ENCODE results near the gene RPS16. TPM values are rescaled to one million over a fixed set of nuclear protein-coding genes. Genes with fewer than 3 reads are reported as not detected.

The RPS16 gene
- total and polyA plus RNA-seq, 2 experiments from 2014 or later: 207 to 1,901 TPM

DNA sequence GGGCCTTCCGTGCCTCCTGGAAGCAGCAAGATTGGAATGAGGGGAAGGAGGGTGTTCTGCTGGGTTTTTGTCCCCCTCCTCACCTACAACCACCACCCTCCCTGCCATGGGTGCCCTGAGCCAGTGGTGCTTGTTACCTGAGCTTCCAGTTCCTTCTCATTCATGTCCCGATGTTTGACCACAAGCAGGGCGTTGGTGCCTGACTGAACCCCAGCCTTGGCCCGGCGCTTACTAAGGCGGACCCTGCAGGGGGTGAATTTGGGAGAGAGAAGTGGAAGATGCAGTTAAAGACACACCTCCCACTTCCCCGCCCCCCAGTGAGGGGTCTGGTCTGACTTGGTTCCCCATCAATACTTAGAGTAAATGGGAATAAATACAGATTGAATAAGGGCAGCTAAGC, 49.2 kb downstream of the RPS16 start (continued):
- TF ChIP-seq, protein P1, sequence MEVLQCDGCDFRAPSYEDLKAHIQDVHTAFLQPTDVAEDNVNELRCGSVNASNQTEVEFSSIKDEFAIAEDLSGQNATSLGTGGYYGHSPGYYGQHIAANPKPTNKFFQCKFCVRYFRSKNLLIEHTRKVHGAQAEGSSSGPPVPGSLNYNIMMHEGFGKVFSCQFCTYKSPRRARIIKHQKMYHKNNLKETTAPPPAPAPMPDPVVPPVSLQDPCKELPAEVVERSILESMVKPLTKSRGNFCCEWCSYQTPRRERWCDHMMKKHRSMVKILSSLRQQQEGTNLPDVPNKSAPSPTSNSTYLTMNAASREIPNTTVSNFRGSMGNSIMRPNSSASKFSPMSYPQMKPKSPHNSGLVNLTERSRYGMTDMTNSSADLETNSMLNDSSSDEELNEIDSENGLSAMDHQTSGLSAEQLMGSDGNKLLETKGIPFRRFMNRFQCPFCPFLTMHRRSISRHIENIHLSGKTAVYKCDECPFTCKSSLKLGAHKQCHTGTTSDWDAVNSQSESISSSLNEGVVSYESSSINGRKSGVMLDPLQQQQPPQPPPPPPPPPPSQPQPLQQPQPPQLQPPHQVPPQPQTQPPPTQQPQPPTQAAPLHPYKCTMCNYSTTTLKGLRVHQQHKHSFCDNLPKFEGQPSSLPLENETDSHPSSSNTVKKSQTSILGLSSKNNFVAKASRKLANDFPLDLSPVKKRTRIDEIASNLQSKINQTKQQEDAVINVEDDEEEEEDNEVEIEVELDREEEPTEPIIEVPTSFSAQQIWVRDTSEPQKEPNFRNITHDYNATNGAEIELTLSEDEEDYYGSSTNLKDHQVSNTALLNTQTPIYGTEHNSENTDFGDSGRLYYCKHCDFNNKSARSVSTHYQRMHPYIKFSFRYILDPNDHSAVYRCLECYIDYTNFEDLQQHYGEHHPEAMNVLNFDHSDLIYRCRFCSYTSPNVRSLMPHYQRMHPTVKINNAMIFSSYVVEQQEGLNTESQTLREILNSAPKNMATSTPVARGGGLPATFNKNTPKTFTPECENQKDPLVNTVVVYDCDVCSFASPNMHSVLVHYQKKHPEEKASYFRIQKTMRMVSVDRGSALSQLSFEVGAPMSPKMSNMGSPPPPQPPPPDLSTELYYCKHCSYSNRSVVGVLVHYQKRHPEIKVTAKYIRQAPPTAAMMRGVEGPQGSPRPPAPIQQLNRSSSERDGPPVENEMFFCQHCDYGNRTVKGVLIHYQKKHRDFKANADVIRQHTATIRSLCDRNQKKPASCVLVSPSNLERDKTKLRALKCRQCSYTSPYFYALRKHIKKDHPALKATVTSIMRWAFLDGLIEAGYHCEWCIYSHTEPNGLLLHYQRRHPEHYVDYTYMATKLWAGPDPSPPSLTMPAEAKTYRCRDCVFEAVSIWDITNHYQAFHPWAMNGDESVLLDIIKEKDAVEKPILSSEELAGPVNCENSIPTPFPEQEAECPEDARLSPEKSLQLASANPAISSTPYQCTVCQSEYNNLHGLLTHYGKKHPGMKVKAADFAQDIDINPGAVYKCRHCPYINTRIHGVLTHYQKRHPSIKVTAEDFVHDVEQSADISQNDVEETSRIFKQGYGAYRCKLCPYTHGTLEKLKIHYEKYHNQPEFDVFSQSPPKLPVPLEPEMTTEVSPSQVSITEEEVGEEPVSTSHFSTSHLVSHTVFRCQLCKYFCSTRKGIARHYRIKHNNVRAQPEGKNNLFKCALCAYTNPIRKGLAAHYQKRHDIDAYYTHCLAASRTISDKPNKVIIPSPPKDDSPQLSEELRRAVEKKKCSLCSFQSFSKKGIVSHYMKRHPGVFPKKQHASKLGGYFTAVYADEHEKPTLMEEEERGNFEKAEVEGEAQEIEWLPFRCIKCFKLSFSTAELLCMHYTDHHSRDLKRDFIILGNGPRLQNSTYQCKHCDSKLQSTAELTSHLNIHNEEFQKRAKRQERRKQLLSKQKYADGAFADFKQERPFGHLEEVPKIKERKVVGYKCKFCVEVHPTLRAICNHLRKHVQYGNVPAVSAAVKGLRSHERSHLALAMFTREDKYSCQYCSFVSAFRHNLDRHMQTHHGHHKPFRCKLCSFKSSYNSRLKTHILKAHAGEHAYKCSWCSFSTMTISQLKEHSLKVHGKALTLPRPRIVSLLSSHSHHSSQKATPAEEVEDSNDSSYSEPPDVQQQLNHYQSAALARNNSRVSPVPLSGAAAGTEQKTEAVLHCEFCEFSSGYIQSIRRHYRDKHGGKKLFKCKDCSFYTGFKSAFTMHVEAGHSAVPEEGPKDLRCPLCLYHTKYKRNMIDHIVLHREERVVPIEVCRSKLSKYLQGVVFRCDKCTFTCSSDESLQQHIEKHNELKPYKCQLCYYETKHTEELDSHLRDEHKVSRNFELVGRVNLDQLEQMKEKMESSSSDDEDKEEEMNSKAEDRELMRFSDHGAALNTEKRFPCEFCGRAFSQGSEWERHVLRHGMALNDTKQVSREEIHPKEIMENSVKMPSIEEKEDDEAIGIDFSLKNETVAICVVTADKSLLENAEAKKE (CRISPR knock-in tag; IDR thresholded peaks at IDR 0.05): no peak

DNA sequence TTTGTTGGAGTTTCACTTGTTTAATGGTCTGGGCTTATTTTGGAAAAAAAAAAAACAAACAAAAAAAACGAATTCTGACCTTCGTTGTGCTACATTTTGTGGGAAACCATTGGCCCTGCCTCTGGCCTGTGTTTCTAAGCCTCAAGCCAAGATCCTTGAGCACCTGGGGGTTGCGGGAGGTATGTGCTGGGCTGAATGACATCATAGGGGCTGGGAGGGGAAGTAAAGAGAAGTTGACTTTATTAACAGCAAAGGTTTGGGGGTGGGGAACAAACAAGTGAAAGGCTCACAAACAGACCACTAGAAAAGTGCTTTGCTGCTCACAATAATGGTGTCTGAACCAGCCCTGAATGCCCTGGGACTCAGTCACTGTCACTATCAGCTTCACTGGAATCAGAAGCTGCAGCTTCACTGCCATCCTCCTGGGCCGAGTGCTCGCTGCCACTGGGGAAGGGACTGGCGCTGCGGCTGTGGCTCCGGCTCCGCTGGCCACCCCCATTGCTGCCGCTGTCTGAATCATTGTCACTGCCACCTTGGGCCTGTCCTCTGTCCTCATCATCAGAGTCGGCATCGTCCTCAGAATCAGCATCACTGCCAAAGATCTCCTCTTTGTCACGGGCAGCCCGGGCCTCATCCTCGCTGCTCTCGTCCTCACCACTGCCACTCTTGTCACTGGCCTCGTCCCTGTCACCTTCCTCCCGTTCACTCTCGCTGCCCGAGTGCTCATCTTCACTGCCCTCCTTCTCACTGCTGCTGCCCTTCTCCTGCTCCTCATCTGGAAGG, 49.9 kb downstream of the RPS16 start:
- Histone ChIP-seq H2AFZ (no peak overlapping the region), H3K4me2 (no peak overlapping the region), H3K36me3 (ENCODE audit: insufficient read depth) (peaks cover 11% of the 10 kb centered on the region; the same call in 1 of the 2 replicates), H3K4me1 (ENCODE audit: insufficient read depth) (peaks cover 12% of the 10 kb centered on the region), H3K4me3 (no peak overlapping the region), H3K27ac (ENCODE audit: low read depth) (peak overlapping the region; percentile 76; the same call in 1 of the 2 replicates), H3F3A (replicated peaks; ENCODE audit: low read depth) (peaks cover 19% of the 10 kb centered on the region; the same call in 1 of the 2 replicates), H3K27me3 (ENCODE audit: insufficient read depth) (no peaks in the 10 kb centered on the region), H4K20me1 (replicated peaks; ENCODE audit: insufficient read depth) (peaks cover 22% of the 10 kb centered on the region), H3K79me2 (replicated peaks; ENCODE audit: insufficient read depth) (no peaks in the 10 kb centered on the region; the same call in 1 of the 2 replicates), H3K9me2 (ENCODE audit: insufficient read depth) (no peaks in the 10 kb centered on the region)
- Mint-ChIP-seq H3K27me3 (ENCODE audit: insufficient read depth, low read depth, poor library complexity) (peaks cover 25% of the 10 kb centered on the region), H3K36me3 (ENCODE audit: low read depth) (peaks cover 76% of the 10 kb centered on the region), H3K9me3 (no peaks in the 10 kb centered on the region), H3K4me1 (peaks cover 16% of the 10 kb centered on the region), H3K27ac (peak overlapping the region; percentile 20; the same call in 1 of the 2 replicates), H3K4me3 (no peak overlapping the region; the same call in 2 of the 3 replicates)
- ATAC-seq: no peak
- no peak for DNase-seq (ENCODE audit: low spot score)
- TF ChIP-seq ZNF114 (CRISPR knock-in tag; IDR thresholded peaks at IDR 0.05): no peak
- TF ChIP-seq, protein P1 (CRISPR knock-in tag; IDR thresholded peaks at IDR 0.05): no peak
- no peak for TF ChIP-seq JUNB (IDR thresholded peaks at IDR 0.05; ENCODE audit: unreplicated experiment)
- TF ChIP-seq EZH2 (IDR thresholded peaks at IDR 0.05; ENCODE audit: low read depth, unreplicated experiment): no peak
- no peak for TF ChIP-seq ZNF331 (CRISPR knock-in tag; IDR thresholded peaks at IDR 0.05; ENCODE audit: low read depth)

Measured in GM23338 (cell line).